Liver (tissue), 9 donors: ENCODE data around the gene RAB3GAP2. TPM values are rescaled to one million over a fixed set of nuclear protein-coding genes. Genes with fewer than 3 reads are reported as not detected.

Experiments used
- DNase-seq: peaks from one replicate; pipeline ENCODE4 v3.0.0-alpha.2; 2017; ENCODE audit warnings: low spot score
- H3K27ac ChIP-seq, 2 donors: one replicate each; pipeline ENCODE4 v1.7.0; 2013; ENCODE audit warnings: inconsistent platforms in 2 of 2, low read length in 2 of 2, control low read depth in 1 of 2, low read depth in 1 of 2, mild to moderate bottlenecking in 1 of 2
- H3K27me3 ChIP-seq, 4 donors: one replicate each; pipeline versions ENCODE4 v1.6.1 to v1.7.0; 2013; ENCODE audit warnings: low read length in 3 of 4, inconsistent platforms in 1 of 4, mild to moderate bottlenecking in 1 of 4, moderate library complexity in 1 of 4; ENCODE audit not compliant: control insufficient read depth in 4 of 4, insufficient read depth in 4 of 4
- H3K36me3 ChIP-seq, 4 donors: one replicate each; pipeline versions ENCODE4 v1.6.1 to v1.7.0; 2013; ENCODE audit warnings: low read length in 3 of 4, mild to moderate bottlenecking in 3 of 4, low read depth in 1 of 4, moderate library complexity in 1 of 4; ENCODE audit not compliant: control insufficient read depth in 4 of 4, insufficient read depth in 3 of 4
- H3K4me1 ChIP-seq, 4 donors: one replicate each; pipeline versions ENCODE4 v1.6.1 to v1.7.0; 2013; ENCODE audit warnings: low read length in 3 of 4, mild to moderate bottlenecking in 3 of 4, moderate library complexity in 1 of 4; ENCODE audit not compliant: control insufficient read depth in 4 of 4, insufficient read depth in 4 of 4
- H3K4me3 ChIP-seq, 3 donors: one replicate each; pipeline versions ENCODE4 v1.6.1 to v1.7.0; 2013; ENCODE audit warnings: low read length in 3 of 3, control low read depth in 1 of 3, low read depth in 1 of 3, mild to moderate bottlenecking in 1 of 3
- H3K9ac ChIP-seq, 2 donors: one replicate each; pipeline ENCODE4 v1.7.0; 2013; ENCODE audit warnings: low read length in 2 of 2, mild to moderate bottlenecking in 2 of 2, moderate library complexity in 2 of 2, control low read depth in 1 of 2, low read depth in 1 of 2
- H3K9me3 ChIP-seq, 4 donors: one replicate each; pipeline versions ENCODE4 v1.6.1 to v1.7.0; 2013; ENCODE audit warnings: low read length in 3 of 4; ENCODE audit not compliant: control insufficient read depth in 4 of 4
- EGR1 ChIP-seq, 2 donors: IDR thresholded peaks; 2 replicates each; pipeline ENCODE4 v1.6.1; 2016 to 2018; ENCODE audit warnings: antibody characterized with exemption in 2 of 2, low read depth in 2 of 2
- FOXA2 ChIP-seq: IDR thresholded peaks from 2 replicates; pipeline ENCODE4 v1.6.1; 2016; ENCODE audit warnings: antibody characterized with exemption
- GABPA ChIP-seq, 2 donors: IDR thresholded peaks in 1 of 2; conservative IDR thresholded peaks in 1 of 2; 2 replicates each; pipeline ENCODE4 v1.6.1; 2016; ENCODE audit warnings: antibody characterized with exemption in 2 of 2, mild to moderate bottlenecking in 1 of 2, moderate library complexity in 1 of 2
- JUND ChIP-seq, 2 donors: IDR thresholded peaks; 2 replicates each; pipeline ENCODE4 v1.6.1; 2016; ENCODE audit warnings: antibody characterized with exemption in 2 of 2
- RAD21 ChIP-seq, 2 donors: IDR thresholded peaks; 2 replicates each; pipeline ENCODE4 v1.6.1; 2016; ENCODE audit warnings: antibody characterized with exemption in 2 of 2, mild to moderate bottlenecking in 2 of 2
- RXRA ChIP-seq, 2 donors: IDR thresholded peaks; 2 replicates each; pipeline ENCODE4 v1.6.1; 2017 to 2018; ENCODE audit warnings: antibody characterized with exemption in 2 of 2, mild to moderate bottlenecking in 1 of 2
- TAF1 ChIP-seq: conservative IDR thresholded peaks from 2 replicates; pipeline ENCODE4 v1.6.1; 2016; ENCODE audit warnings: antibody characterized with exemption, mild to moderate bottlenecking
- WGBS: extraction: QIAGEN DNeasy Blood & Tissue Kit; methylation state at CpG from one replicate; pipeline ENCODE4 v1.1.7; 2013; 5-methylcytosine and 5-hydroxymethylcytosine counted together
- polyA plus RNA-seq, 2 donors: library from polyadenylated mRNA; stranded (reverse) in 1 of 2; unstranded in 1 of 2; fragments of 200-250 nt in 1 of 2; fragments of >200 nt in 1 of 2; fragmentation: Nextera tagmentation in 1 of 2; extraction: Ambion mirVana in 1 of 2; gene quantifications; one replicate each; pipeline versions ENCODE4 v1.2.1 to v1.2.3, GENCODE V29; 2013 to 2015
- total RNA-seq, 2 donors: library from RNA; depleted of rRNA; stranded (reverse); fragments of >200 nt; gene quantifications; one replicate each; pipeline ENCODE4 v1.2.3, GENCODE V29; 2014
- TF ChIP-seq, protein P1 (sequence below): IDR thresholded peaks from 2 replicates; pipeline ENCODE4 v1.6.1; 2016; ENCODE audit warnings: antibody characterized with exemption
- TF ChIP-seq, protein P2 (sequence below): fragments of 150-350 bp; IDR thresholded peaks from 2 replicates; pipeline ENCODE4 v1.5.1; 2017; ENCODE audit warnings: improper control_type of control experiment, low read depth, low read length; ENCODE audit not compliant: missing input control
- TF ChIP-seq, protein P3 (sequence below): IDR thresholded peaks from 2 replicates; pipeline ENCODE4 v1.6.1; 2016; ENCODE audit warnings: antibody characterized with exemption
- TF ChIP-seq, protein P4 (sequence below): IDR thresholded peaks from 2 replicates; pipeline ENCODE4 v1.6.1; 2016; ENCODE audit warnings: antibody characterized with exemption, mild to moderate bottlenecking
- donor health status: healthy.
- donor health status: healthy.
- donor health status: healthy.
- donor health status: healthy.
- donor health status: healthy.

The RAB3GAP2 gene
- total and polyA plus RNA-seq, 4 donors: 5.3 to 24.0 (median 11.4) TPM

DNA sequence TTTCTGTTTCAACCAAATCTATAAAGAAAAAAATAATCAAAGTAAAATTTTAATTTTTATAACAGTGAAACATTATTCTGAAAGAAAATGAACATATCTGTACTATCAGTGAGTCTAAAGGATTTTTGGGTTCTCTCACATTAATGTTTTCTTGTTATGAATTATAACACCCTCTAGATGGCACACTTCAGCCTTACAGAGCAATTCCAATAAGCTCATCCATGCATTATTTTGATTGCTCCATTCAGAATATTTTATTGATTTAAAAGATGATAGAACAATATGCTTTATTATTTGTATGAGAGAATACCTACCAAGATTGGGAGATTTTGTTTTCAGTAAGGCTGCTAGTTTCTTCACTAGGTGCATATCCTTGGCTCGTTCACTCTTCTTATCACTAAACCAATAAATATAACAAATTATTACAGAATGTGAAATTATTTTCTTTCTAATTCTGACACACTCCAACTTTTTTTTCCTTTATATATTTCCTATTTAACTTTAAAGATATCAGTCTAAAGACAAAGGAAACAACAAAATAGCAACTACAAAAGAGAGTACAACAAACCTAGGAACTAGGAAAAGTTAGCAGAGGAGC, 82.4 kb downstream of the RAB3GAP2 start:
- Histone ChIP-seq H3K27me3 (no peaks in the 10 kb centered on the region), H3K9me3 (no peaks in the 10 kb centered on the region), H3K27ac (no peak overlapping the region), H3K9ac (no peak overlapping the region), H3K36me3 (peaks cover 4 to 48% (median 35%) of the 10 kb centered on the region in 4 donors), H3K4me1 (no peaks in the 10 kb centered on the region), H3K4me3 (no peak overlapping the region)
- TF ChIP-seq GABPA (IDR thresholded peaks at IDR 0.05 in 1 of 2, conservative IDR thresholded peaks at IDR 0.05 in 1 of 2) (no peak), RAD21 (IDR thresholded peaks at IDR 0.05) (peak; percentile 68 to 73), EGR1 (IDR thresholded peaks at IDR 0.05; ENCODE audit: low read depth in 2 of 2) (no peak), TAF1 (no peak)
- TF ChIP-seq, protein P1, sequence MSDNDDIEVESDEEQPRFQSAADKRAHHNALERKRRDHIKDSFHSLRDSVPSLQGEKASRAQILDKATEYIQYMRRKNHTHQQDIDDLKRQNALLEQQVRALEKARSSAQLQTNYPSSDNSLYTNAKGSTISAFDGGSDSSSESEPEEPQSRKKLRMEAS: no peak
- TF ChIP-seq, protein P2, sequence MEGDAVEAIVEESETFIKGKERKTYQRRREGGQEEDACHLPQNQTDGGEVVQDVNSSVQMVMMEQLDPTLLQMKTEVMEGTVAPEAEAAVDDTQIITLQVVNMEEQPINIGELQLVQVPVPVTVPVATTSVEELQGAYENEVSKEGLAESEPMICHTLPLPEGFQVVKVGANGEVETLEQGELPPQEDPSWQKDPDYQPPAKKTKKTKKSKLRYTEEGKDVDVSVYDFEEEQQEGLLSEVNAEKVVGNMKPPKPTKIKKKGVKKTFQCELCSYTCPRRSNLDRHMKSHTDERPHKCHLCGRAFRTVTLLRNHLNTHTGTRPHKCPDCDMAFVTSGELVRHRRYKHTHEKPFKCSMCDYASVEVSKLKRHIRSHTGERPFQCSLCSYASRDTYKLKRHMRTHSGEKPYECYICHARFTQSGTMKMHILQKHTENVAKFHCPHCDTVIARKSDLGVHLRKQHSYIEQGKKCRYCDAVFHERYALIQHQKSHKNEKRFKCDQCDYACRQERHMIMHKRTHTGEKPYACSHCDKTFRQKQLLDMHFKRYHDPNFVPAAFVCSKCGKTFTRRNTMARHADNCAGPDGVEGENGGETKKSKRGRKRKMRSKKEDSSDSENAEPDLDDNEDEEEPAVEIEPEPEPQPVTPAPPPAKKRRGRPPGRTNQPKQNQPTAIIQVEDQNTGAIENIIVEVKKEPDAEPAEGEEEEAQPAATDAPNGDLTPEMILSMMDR: peak; percentile 29
- TF ChIP-seq, protein P3, sequence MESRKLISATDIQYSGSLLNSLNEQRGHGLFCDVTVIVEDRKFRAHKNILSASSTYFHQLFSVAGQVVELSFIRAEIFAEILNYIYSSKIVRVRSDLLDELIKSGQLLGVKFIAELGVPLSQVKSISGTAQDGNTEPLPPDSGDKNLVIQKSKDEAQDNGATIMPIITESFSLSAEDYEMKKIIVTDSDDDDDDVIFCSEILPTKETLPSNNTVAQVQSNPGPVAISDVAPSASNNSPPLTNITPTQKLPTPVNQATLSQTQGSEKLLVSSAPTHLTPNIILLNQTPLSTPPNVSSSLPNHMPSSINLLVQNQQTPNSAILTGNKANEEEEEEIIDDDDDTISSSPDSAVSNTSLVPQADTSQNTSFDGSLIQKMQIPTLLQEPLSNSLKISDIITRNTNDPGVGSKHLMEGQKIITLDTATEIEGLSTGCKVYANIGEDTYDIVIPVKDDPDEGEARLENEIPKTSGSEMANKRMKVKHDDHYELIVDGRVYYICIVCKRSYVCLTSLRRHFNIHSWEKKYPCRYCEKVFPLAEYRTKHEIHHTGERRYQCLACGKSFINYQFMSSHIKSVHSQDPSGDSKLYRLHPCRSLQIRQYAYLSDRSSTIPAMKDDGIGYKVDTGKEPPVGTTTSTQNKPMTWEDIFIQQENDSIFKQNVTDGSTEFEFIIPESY: no peak
- DNase-seq: no peak
- WGBS: 95% methylated on average over 1 of the region's 1 CpG

DNA sequence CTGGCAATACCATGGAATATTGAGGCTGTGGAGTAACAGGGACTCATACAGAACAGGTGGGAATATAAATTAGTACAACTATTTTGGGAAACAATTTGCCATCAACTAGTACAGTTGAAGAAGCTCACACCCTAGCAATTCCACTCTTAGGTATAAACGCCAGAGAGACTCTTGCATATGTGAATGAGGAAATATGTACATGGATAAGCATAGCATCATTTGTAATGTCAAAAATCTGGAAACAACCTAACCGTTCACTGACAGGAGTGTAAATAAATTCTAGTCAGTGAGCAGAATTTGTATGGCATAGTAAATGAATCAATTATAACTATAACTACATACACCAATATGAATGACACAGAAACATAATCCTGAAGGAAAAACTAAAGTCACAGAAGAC, 83.7 kb downstream of the RAB3GAP2 start:
- Histone ChIP-seq H3K36me3 (peaks cover 2 to 41% (median 30%) of the 10 kb centered on the region in 4 donors), H3K4me3 (no peak overlapping the region), H3K9ac (no peak overlapping the region), H3K27ac (no peak overlapping the region), H3K4me1 (no peaks in the 10 kb centered on the region), H3K27me3 (no peaks in the 10 kb centered on the region), H3K9me3 (no peaks in the 10 kb centered on the region)
- no peak for TF ChIP-seq GABPA (IDR thresholded peaks at IDR 0.05 in 1 of 2, conservative IDR thresholded peaks at IDR 0.05 in 1 of 2)
- no peak for TF ChIP-seq JUND (IDR thresholded peaks at IDR 0.05)
- TF ChIP-seq EGR1 (IDR thresholded peaks at IDR 0.05; ENCODE audit: low read depth in 2 of 2): no peak
- no peak for TF ChIP-seq RXRA (IDR thresholded peaks at IDR 0.05)
- DNase-seq: no peak
- 96% methylated on average over 2 of the region's 2 CpGs for WGBS

DNA sequence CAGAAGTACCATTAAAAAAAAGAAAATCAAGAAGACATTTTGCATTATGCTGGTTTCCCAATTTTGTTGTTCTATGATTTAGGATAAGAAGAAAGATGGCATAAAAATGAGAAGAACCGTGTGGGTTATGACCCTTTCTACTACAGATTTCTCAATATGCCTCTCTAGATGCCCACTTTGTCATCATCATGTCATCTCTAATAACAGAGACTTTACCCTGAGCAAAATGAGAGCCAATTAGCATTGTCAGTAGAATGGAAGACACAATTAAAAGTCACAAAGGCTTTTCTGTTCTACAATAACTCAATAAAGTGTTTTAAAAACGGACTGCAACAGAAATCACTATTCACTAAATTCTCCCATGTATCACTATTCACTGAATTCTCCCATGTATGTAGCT, 85.5 kb downstream of the RAB3GAP2 start:
- Histone ChIP-seq H3K27ac (no peak overlapping the region), H3K36me3 (peaks cover 2 to 31% (median 21%) of the 10 kb centered on the region in 4 donors), H3K4me1 (no peaks in the 10 kb centered on the region), H3K4me3 (no peak overlapping the region), H3K9me3 (no peaks in the 10 kb centered on the region), H3K9ac (no peak overlapping the region), H3K27me3 (no peaks in the 10 kb centered on the region)
- WGBS: 96% methylated on average over 2 of the region's 2 CpGs
- no peak for DNase-seq
- TF ChIP-seq FOXA2 (no peak), JUND (IDR thresholded peaks at IDR 0.05) (no peak), RAD21 (IDR thresholded peaks at IDR 0.05) (no peak), EGR1 (IDR thresholded peaks at IDR 0.05; ENCODE audit: low read depth in 2 of 2) (no peak)
- TF ChIP-seq, protein P4, sequence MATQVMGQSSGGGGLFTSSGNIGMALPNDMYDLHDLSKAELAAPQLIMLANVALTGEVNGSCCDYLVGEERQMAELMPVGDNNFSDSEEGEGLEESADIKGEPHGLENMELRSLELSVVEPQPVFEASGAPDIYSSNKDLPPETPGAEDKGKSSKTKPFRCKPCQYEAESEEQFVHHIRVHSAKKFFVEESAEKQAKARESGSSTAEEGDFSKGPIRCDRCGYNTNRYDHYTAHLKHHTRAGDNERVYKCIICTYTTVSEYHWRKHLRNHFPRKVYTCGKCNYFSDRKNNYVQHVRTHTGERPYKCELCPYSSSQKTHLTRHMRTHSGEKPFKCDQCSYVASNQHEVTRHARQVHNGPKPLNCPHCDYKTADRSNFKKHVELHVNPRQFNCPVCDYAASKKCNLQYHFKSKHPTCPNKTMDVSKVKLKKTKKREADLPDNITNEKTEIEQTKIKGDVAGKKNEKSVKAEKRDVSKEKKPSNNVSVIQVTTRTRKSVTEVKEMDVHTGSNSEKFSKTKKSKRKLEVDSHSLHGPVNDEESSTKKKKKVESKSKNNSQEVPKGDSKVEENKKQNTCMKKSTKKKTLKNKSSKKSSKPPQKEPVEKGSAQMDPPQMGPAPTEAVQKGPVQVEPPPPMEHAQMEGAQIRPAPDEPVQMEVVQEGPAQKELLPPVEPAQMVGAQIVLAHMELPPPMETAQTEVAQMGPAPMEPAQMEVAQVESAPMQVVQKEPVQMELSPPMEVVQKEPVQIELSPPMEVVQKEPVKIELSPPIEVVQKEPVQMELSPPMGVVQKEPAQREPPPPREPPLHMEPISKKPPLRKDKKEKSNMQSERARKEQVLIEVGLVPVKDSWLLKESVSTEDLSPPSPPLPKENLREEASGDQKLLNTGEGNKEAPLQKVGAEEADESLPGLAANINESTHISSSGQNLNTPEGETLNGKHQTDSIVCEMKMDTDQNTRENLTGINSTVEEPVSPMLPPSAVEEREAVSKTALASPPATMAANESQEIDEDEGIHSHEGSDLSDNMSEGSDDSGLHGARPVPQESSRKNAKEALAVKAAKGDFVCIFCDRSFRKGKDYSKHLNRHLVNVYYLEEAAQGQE: no peak
